Trophoblast cell (in vitro differentiated cells and primary cell): Measurements from ENCODE around the gene ITGA2B.

Source experiments
- DNase-seq, 2 donors: peaks; one replicate each; pipeline ENCODE4 v3.0.0-alpha.2; 2016
- H2AFZ ChIP-seq: 2 replicates; pipeline ENCODE4 v1.6.1; 2013; ENCODE audit warnings: low read length, moderate library complexity, mild to moderate bottlenecking; ENCODE audit not compliant: insufficient read depth, poor library complexity
- H2AK5ac ChIP-seq: 2 replicates; pipeline ENCODE4 v1.6.1; 2013; ENCODE audit warnings: mild to moderate bottlenecking, low read length
- H2BK120ac ChIP-seq: 2 replicates; pipeline ENCODE4 v1.6.1; 2013; ENCODE audit warnings: low read length, mild to moderate bottlenecking, moderate library complexity; ENCODE audit not compliant: insufficient read depth, poor library complexity
- H2BK12ac ChIP-seq: 2 replicates; pipeline ENCODE4 v1.6.1; 2013; ENCODE audit warnings: mild to moderate bottlenecking, low read length, moderate library complexity
- H2BK5ac ChIP-seq: 2 replicates; pipeline ENCODE4 v1.6.1; 2013; ENCODE audit warnings: low read length, low read depth, moderate library complexity, mild to moderate bottlenecking; ENCODE audit not compliant: poor library complexity
- H3K14ac ChIP-seq: 2 replicates; pipeline ENCODE4 v1.6.1; 2013; ENCODE audit warnings: mild to moderate bottlenecking, low read length
- H3K18ac ChIP-seq: 2 replicates; pipeline ENCODE4 v1.6.1; 2013; ENCODE audit warnings: mild to moderate bottlenecking, low read length
- H3K23ac ChIP-seq: 2 replicates; pipeline ENCODE4 v1.6.1; 2013; ENCODE audit warnings: low read length
- H3K27ac ChIP-seq: 2 replicates; pipeline ENCODE4 v1.5.1; 2013; ENCODE audit warnings: low read depth, mild to moderate bottlenecking, inconsistent platforms, low read length, moderate library complexity
- H3K27me3 ChIP-seq: 2 replicates; pipeline ENCODE4 v1.6.1; 2013; ENCODE audit warnings: inconsistent platforms, mild to moderate bottlenecking, low read length, moderate library complexity; ENCODE audit not compliant: insufficient read depth
- H3K36me3 ChIP-seq, 2 experiments: 1 replicate in 1 of 2; 2 replicates in 1 of 2; pipeline ENCODE4 v1.6.1; 2013; ENCODE audit warnings: low read length in 2 of 2, mild to moderate bottlenecking in 2 of 2, moderate library complexity in 1 of 2; ENCODE audit not compliant: insufficient read depth in 2 of 2, control insufficient read depth in 1 of 2
- H3K4ac ChIP-seq: 2 replicates; pipeline ENCODE4 v1.6.1; 2013; ENCODE audit warnings: low read depth, mild to moderate bottlenecking, low read length, moderate library complexity
- H3K4me1 ChIP-seq, 2 experiments: 1 replicate in 1 of 2; 2 replicates in 1 of 2; pipeline ENCODE4 v1.6.1; 2013; ENCODE audit warnings: low read length in 2 of 2, mild to moderate bottlenecking in 2 of 2, moderate library complexity in 1 of 2; ENCODE audit not compliant: insufficient read depth in 2 of 2, control insufficient read depth in 1 of 2
- H3K4me2 ChIP-seq: 2 replicates; pipeline ENCODE4 v1.6.1; 2013; ENCODE audit warnings: inconsistent platforms, mild to moderate bottlenecking, low read length, moderate library complexity
- H3K4me3 ChIP-seq: 2 replicates; pipeline ENCODE4 v1.5.1; 2013; ENCODE audit warnings: mild to moderate bottlenecking, low read depth, low read length, inconsistent platforms
- H3K79me1 ChIP-seq: one replicate; pipeline ENCODE4 v1.6.1; 2013; ENCODE audit warnings: low read length
- H3K79me2 ChIP-seq: 2 replicates; pipeline ENCODE4 v1.6.1; 2013; ENCODE audit warnings: low read length, mild to moderate bottlenecking; ENCODE audit not compliant: control insufficient read depth, insufficient read depth, poor library complexity
- H3K9ac ChIP-seq: 2 replicates; pipeline ENCODE4 v1.6.1; 2013; ENCODE audit warnings: mild to moderate bottlenecking, low read length
- H3K9me3 ChIP-seq: 2 replicates; pipeline ENCODE4 v1.6.1; 2013; ENCODE audit warnings: low read depth, mild to moderate bottlenecking, control low read depth, inconsistent platforms, low read length; ENCODE audit not compliant: insufficient read depth
- H4K12ac ChIP-seq: 2 replicates; pipeline ENCODE4 v1.6.1; 2013; ENCODE audit warnings: low read depth, mild to moderate bottlenecking, low read length, moderate library complexity
- H4K8ac ChIP-seq: 2 replicates; pipeline ENCODE4 v1.6.1; 2013; ENCODE audit warnings: low read depth, mild to moderate bottlenecking, low read length, moderate library complexity
- H4K91ac ChIP-seq: one replicate; pipeline ENCODE4 v1.6.1; 2013; ENCODE audit warnings: low read depth, mild to moderate bottlenecking, low read length, moderate library complexity
- WGBS: extraction: QIAGEN DNeasy Blood & Tissue Kit; methylation state at CpG from one replicate; pipeline ENCODE4 v1.1.7; 2013; ENCODE audit warnings: missing lambda C conversion rate; ENCODE audit not compliant: insufficient read length, insufficient coverage; ENCODE audit errors: extremely low coverage; 5-methylcytosine and 5-hydroxymethylcytosine counted together

The ITGA2B gene

DNA sequence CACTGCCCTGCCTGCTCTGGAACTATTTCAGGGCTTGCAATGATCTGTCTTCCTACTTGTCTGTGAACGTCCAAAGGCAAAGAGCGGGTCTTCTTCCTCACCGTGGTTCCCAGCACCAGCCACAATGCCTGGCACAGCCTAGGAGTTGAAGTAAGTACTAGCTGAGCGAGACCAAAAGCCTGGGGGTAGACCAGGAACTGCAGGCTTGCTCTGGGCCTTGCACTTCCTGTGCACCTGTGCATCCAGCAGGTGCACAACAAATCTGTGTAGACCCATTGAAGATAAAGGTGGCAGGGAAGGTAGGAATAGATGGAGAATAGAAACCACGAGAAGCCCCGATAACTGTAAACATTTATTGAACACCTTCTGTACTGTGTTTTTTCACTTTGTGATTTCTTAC, 30.4 kb downstream of the ITGA2B start:
- Histone ChIP-seq H3K14ac (no peak overlapping the region), H2AFZ (no peak overlapping the region), H3K36me3 (peaks cover 6 to 9% of the 10 kb centered on the region in 2 experiments), H3K9me3 (no peaks in the 10 kb centered on the region), H2BK5ac (no peak overlapping the region), H3K4me2 (no peak overlapping the region), H3K23ac (no peak overlapping the region), H2BK12ac (no peak overlapping the region), H4K8ac (no peak overlapping the region), H3K4me1 (peaks cover 2 to 11% of the 10 kb centered on the region in 2 experiments), H3K27me3 (no peaks in the 10 kb centered on the region), H3K79me2 (peaks cover 6% of the 10 kb centered on the region), H3K27ac (no peak overlapping the region), H4K91ac (no peak overlapping the region), H3K18ac (no peak overlapping the region), H2BK120ac (no peak overlapping the region), H4K12ac (peak overlapping the region; percentile 10), H3K4me3 (no peak overlapping the region), H3K9ac (no peak overlapping the region), H3K4ac (no peak overlapping the region), H2AK5ac (no peak overlapping the region), H3K79me1 (peaks cover 6% of the 10 kb centered on the region)
- no peak for DNase-seq
- WGBS = no CpG with 5 or more reads among the region's 6 CpGs

- WGBS = no CpG with 5 or more reads among the region's 9 CpGs
- Histone ChIP-seq H3K14ac (no peak overlapping the region), H3K27me3 (no peaks in the 10 kb centered on the region), H3K9me3 (no peaks in the 10 kb centered on the region), H3K4me3 (no peak overlapping the region), H3K36me3 (peaks cover 6 to 9% of the 10 kb centered on the region in 2 experiments), H2BK5ac (no peak overlapping the region), H3K23ac (no peak overlapping the region), H4K8ac (no peak overlapping the region), H2BK12ac (no peak overlapping the region), H3K4me1 (peaks cover 2 to 13% of the 10 kb centered on the region in 2 experiments), H2BK120ac (no peak overlapping the region), H2AK5ac (no peak overlapping the region), H3K79me2 (peaks cover 1% of the 10 kb centered on the region), H3K4ac (no peak overlapping the region), H3K18ac (no peak overlapping the region), H4K91ac (no peak overlapping the region), H3K27ac (no peak overlapping the region), H3K79me1 (peaks cover 1% of the 10 kb centered on the region), H3K9ac (no peak overlapping the region), H2AFZ (no peak overlapping the region), H3K4me2 (no peak overlapping the region), H4K12ac (no peak overlapping the region)
- DNase-seq = no peak
Measured at GRCh38 chr17:44358066-44358465, 31.4 kb downstream of the ITGA2B start.

DNA sequence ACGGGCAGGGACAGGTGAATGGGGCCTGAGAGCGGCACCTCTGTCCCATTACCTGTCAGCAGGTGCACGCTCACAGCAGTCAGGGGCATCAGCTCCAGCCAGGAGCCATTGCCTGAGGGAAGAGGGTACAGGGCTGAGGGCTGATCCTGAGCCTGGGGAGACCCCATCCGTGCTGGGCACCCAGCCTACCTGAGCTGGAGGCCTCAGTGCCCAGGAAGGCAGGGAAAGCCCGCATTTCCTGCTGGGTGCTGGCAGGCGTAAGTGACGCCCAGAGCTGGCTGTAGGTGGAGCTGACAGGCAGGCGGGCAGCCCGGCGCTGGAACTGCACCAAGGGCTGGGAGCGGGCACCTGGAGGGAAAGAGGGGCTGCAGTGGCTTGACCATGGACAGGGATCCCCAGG, 33.2 kb downstream of the ITGA2B start:
- DNase-seq = no peak
- Histone ChIP-seq H3K36me3 (peaks cover 22 to 28% of the 10 kb centered on the region in 2 experiments), H3K4ac (no peak overlapping the region), H3K14ac (no peak overlapping the region), H3K27me3 (no peaks in the 10 kb centered on the region), H2AFZ (no peak overlapping the region), H3K9ac (no peak overlapping the region), H2BK5ac (no peak overlapping the region), H4K8ac (no peak overlapping the region), H2AK5ac (no peak overlapping the region), H4K91ac (no peak overlapping the region), H3K4me3 (no peak overlapping the region), H3K4me1 (peaks cover 0 to 10% of the 10 kb centered on the region in 2 experiments), H3K23ac (no peak overlapping the region), H2BK120ac (no peak overlapping the region), H3K27ac (no peak overlapping the region), H4K12ac (no peak overlapping the region), H3K18ac (no peak overlapping the region), H3K9me3 (no peaks in the 10 kb centered on the region), H3K79me2 (no peaks in the 10 kb centered on the region), H2BK12ac (no peak overlapping the region), H3K79me1 (no peaks in the 10 kb centered on the region), H3K4me2 (no peak overlapping the region)
- no CpG with 5 or more reads among the region's 11 CpGs for WGBS

DNA sequence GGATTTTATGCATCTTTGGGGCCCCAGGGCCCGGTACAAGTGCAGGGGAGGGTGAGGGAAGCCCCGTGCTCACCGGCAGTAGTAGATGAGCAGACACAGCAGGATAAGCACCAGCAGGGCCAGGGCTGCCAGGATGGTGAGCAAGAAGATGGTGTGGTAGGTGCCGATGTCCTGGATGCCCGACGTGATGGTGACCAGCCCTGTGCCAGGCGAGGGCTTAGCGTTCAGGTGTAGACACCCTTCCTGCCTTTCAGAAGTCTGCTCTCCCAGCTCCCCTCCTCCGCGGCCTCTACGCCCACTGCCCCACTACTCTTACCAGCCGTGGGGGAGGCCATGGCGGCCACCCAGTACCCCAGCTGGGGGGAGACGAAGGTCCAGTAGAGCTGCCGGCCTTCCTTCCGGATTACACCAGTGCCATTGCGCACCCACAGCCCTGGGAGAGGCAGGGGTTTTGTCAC, 33.8 kb downstream of the ITGA2B start:
- no peak overlapping the region for H2BK120ac ChIP-seq
- H3K23ac ChIP-seq = no peak overlapping the region
- peaks cover 0 to 5% of the 10 kb centered on the region in 2 experiments for H3K4me1 ChIP-seq
- H3K18ac ChIP-seq = no peak overlapping the region
- H3K79me2 ChIP-seq = no peaks in the 10 kb centered on the region
- no peak overlapping the region for H3K14ac ChIP-seq
- no peak overlapping the region for H4K8ac ChIP-seq
- no peak overlapping the region for H2AK5ac ChIP-seq
- H3K27me3 ChIP-seq = no peaks in the 10 kb centered on the region
- no peak overlapping the region for H2BK5ac ChIP-seq
- H3K4me3 ChIP-seq = no peak overlapping the region
- H3K4ac ChIP-seq = no peak overlapping the region
- H2AFZ ChIP-seq = no peak overlapping the region
- H4K12ac ChIP-seq = no peak overlapping the region
- H3K27ac ChIP-seq = no peak overlapping the region
- H4K91ac ChIP-seq = no peak overlapping the region
- H3K4me2 ChIP-seq = no peak overlapping the region
- no peak overlapping the region for H2BK12ac ChIP-seq
- H3K36me3 ChIP-seq = peaks cover 27 to 33% of the 10 kb centered on the region in 2 experiments
- H3K79me1 ChIP-seq = no peaks in the 10 kb centered on the region
- DNase-seq = no peak
- H3K9me3 ChIP-seq = no peaks in the 10 kb centered on the region
- H3K9ac ChIP-seq = no peak overlapping the region
- WGBS = no CpG with 5 or more reads among the region's 17 CpGs
